H9 (cell line): Measurements from ENCODE around the gene ZFYVE27. TPM values are rescaled to one million over a fixed set of nuclear protein-coding genes. Genes with fewer than 3 reads are reported as not detected.

ENCODE experiments used
- DNase-seq: peaks from one replicate; pipeline ENCODE4 v3.0.0-alpha.2; 2017
- H2AFZ ChIP-seq: one replicate; pipeline ENCODE4 v1.6.1; 2013; ENCODE audit warnings: mild to moderate bottlenecking, low read length, control low read depth, moderate library complexity
- H2AK5ac ChIP-seq: 2 replicates; pipeline ENCODE4 v1.6.1; 2013; ENCODE audit warnings: low read length, control low read depth, mixed read lengths; ENCODE audit not compliant: insufficient read length
- H2BK120ac ChIP-seq: one replicate; pipeline ENCODE4 v1.6.1; 2013; ENCODE audit warnings: low read depth, mild to moderate bottlenecking, low read length, control low read depth, inconsistent platforms; ENCODE audit not compliant: poor library complexity, severe bottlenecking
- H2BK12ac ChIP-seq: 2 replicates; pipeline ENCODE4 v1.6.1; 2013; ENCODE audit warnings: low read length, control low read depth, mixed read lengths, low read depth; ENCODE audit not compliant: insufficient read length
- H2BK15ac ChIP-seq: 2 replicates; pipeline ENCODE4 v1.6.1; 2013; ENCODE audit warnings: low read depth, low read length, control low read depth
- H2BK20ac ChIP-seq: one replicate; pipeline ENCODE4 v1.6.1; 2013; ENCODE audit warnings: low read depth, mild to moderate bottlenecking, low read length, control low read depth, inconsistent platforms; ENCODE audit not compliant: poor library complexity, severe bottlenecking
- H2BK5ac ChIP-seq: 2 replicates; pipeline ENCODE4 v1.6.1; 2013; ENCODE audit warnings: low read length, control low read depth, mixed read lengths; ENCODE audit not compliant: insufficient read length
- H3K14ac ChIP-seq: 2 replicates; pipeline ENCODE4 v1.6.1; 2013; ENCODE audit warnings: low read length, control low read depth; ENCODE audit not compliant: insufficient read depth
- H3K18ac ChIP-seq: 2 replicates; pipeline ENCODE4 v1.6.1; 2013; ENCODE audit warnings: low read depth, mild to moderate bottlenecking, mixed read lengths, low read length, control low read depth; ENCODE audit not compliant: insufficient read length
- H3K23ac ChIP-seq: 2 replicates; pipeline ENCODE4 v1.6.1; 2013; ENCODE audit warnings: low read length, control low read depth, mixed read lengths, low read depth; ENCODE audit not compliant: insufficient read length
- H3K23me2 ChIP-seq: 2 replicates; pipeline ENCODE4 v1.6.1; 2013; ENCODE audit warnings: low read depth, mild to moderate bottlenecking, mixed read lengths, low read length, control low read depth; ENCODE audit not compliant: insufficient read length, poor library complexity, severe bottlenecking
- H3K27ac ChIP-seq: 2 replicates; pipeline ENCODE4 v1.5.1; 2013; ENCODE audit warnings: low read length, control low read depth, mixed read lengths, low read depth; ENCODE audit not compliant: insufficient read length
- H3K27me3 ChIP-seq: 2 replicates; pipeline ENCODE4 v1.6.1; 2013; ENCODE audit warnings: low read length, control low read depth, inconsistent platforms; ENCODE audit not compliant: insufficient read depth
- H3K4ac ChIP-seq: 2 replicates; pipeline ENCODE4 v1.6.1; 2013; ENCODE audit warnings: low read depth, mild to moderate bottlenecking, control low read depth, inconsistent platforms, low read length, moderate library complexity
- H3K4me1 ChIP-seq: 2 replicates; pipeline ENCODE4 v1.6.1; 2013; ENCODE audit warnings: low read length, control low read depth, inconsistent platforms; ENCODE audit not compliant: insufficient read depth
- H3K4me2 ChIP-seq: 2 replicates; pipeline ENCODE4 v1.6.1; 2013; ENCODE audit warnings: low read length, control low read depth, mixed read lengths; ENCODE audit not compliant: insufficient read length, insufficient read depth
- H3K56ac ChIP-seq: 2 replicates; pipeline ENCODE4 v1.6.1; 2013; ENCODE audit warnings: low read depth, mild to moderate bottlenecking, mixed read lengths, low read length, control low read depth; ENCODE audit not compliant: insufficient read length
- H3K79me1 ChIP-seq: 2 replicates; pipeline ENCODE4 v1.6.1; 2013; ENCODE audit warnings: low read depth, mild to moderate bottlenecking, moderate library complexity, low read length, control low read depth, inconsistent platforms; ENCODE audit not compliant: insufficient read depth, poor library complexity, severe bottlenecking
- H3K79me2 ChIP-seq: 2 replicates; pipeline ENCODE4 v1.6.1; 2013; ENCODE audit warnings: low read length, control low read depth, inconsistent platforms; ENCODE audit not compliant: insufficient read depth
- H3K9ac ChIP-seq: 2 replicates; pipeline ENCODE4 v1.6.1; 2013; ENCODE audit warnings: low read length, control low read depth, mixed read lengths; ENCODE audit not compliant: insufficient read length; ENCODE audit errors: extremely low read depth
- H3K9me3 ChIP-seq: one replicate; pipeline ENCODE4 v1.6.1; 2013; ENCODE audit warnings: low read depth, low read length, inconsistent platforms; ENCODE audit not compliant: control insufficient read depth
- H3T11ph ChIP-seq: one replicate; pipeline ENCODE4 v1.6.1; 2013; ENCODE audit warnings: mild to moderate bottlenecking, low read length, control low read depth, inconsistent platforms
- H4K20me1 ChIP-seq: one replicate; pipeline ENCODE4 v1.6.1; 2013; ENCODE audit not compliant: control insufficient read depth, insufficient read length, insufficient read depth
- H4K5ac ChIP-seq: 2 replicates; pipeline ENCODE4 v1.6.1; 2013; ENCODE audit warnings: low read depth, mild to moderate bottlenecking, mixed read lengths, low read length, control low read depth; ENCODE audit not compliant: insufficient read length
- H4K8ac ChIP-seq: replicated peaks from 2 replicates; pipeline ENCODE4 v1.6.1; 2013; ENCODE audit warnings: low read length, control low read depth, mixed read lengths, low read depth; ENCODE audit not compliant: insufficient read length
- H4K91ac ChIP-seq: 2 replicates; pipeline ENCODE4 v1.6.1; 2013; ENCODE audit warnings: low read depth, mild to moderate bottlenecking, moderate library complexity, mixed read lengths, low read length, control low read depth; ENCODE audit not compliant: insufficient read length
- H3K27ac Mint-ChIP-seq, 3 experiments: 2 replicates in 2 of 3; 3 replicates in 1 of 3; pipeline ENCODE4 v1.8.0; 2020 to 2021; ENCODE audit warnings: mixed read lengths in 3 of 3, mild to moderate bottlenecking in 1 of 3, moderate library complexity in 1 of 3
- H3K27me3 Mint-ChIP-seq: 2 replicates; pipeline ENCODE4 v1.8.0; 2021; ENCODE audit warnings: low read depth, mild to moderate bottlenecking, moderate library complexity, mixed read lengths
- H3K36me3 Mint-ChIP-seq, 3 experiments: 2 replicates in 2 of 3; 3 replicates in 1 of 3; pipeline ENCODE4 v1.8.0; 2020 to 2021; ENCODE audit warnings: low read depth in 3 of 3, mixed read lengths in 3 of 3; ENCODE audit not compliant: insufficient read depth in 1 of 3
- H3K4me1 Mint-ChIP-seq, 2 experiments: 2 replicates each; pipeline ENCODE4 v1.8.0; 2020; ENCODE audit warnings: mixed read lengths in 2 of 2
- H3K4me3 Mint-ChIP-seq, 2 experiments: 2 replicates in 1 of 2; 3 replicates in 1 of 2; pipeline ENCODE4 v1.8.0; 2020 to 2021; ENCODE audit warnings: mild to moderate bottlenecking in 2 of 2, mixed read lengths in 2 of 2, moderate library complexity in 1 of 2
- H3K9me3 Mint-ChIP-seq, 2 experiments: 2 replicates in 1 of 2; 3 replicates in 1 of 2; pipeline ENCODE4 v1.8.0; 2020; ENCODE audit warnings: mild to moderate bottlenecking in 2 of 2, mixed read lengths in 2 of 2, moderate library complexity in 1 of 2
- WGBS: extraction: QIAGEN DNeasy Blood & Tissue Kit; methylation state at CpG from one replicate; pipeline ENCODE4 v1.1.7; 2013; ENCODE audit warnings: missing lambda C conversion rate, low lambda C conversion rate, mixed read lengths; ENCODE audit not compliant: insufficient read length; ENCODE audit errors: extremely low coverage; 5-methylcytosine and 5-hydroxymethylcytosine counted together
- total RNA-seq: library from RNA; stranded (reverse); gene quantifications from 2 replicates; pipeline ENCODE4 v1.2.1, GENCODE V29; 2021
- TF ChIP-seq, protein P1 (sequence below): fragments of 200-600 bp; sonication (generic); conservative IDR thresholded peaks from 3 replicates; pipeline ENCODE4 v1.8.0; 2021; ENCODE audit warnings: antibody characterized with exemption, mild to moderate bottlenecking

Gene ZFYVE27
- total RNA-seq, 1 experiment from 2014 or later: 33.2 TPM

DNA sequence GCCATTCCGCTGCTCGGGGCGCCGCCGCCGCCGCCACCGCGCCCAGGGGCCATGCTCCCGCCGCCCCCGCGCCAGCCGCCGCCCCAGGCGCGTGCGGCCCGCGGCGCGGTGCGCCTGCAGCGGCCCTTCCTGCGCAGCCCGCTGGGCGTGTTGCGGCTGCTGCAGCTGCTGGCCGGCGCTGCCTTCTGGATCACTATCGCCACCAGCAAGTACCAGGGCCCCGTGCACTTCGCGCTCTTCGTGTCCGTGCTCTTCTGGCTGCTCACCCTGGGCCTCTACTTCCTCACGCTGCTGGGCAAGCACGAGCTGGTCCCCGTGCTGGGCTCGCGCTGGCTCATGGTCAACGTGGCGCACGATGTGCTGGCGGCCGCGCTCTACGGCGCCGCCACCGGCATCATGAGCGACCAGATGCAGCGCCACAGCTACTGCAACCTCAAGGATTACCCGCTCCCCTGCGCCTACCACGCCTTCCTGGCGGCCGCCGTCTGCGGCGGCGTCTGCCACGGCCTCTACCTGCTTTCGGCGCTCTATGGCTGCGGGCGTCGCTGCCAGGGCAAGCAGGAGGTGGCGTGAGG is 23.0 kb upstream of the ZFYVE27 start:
- Histone ChIP-seq H2BK120ac (no peak overlapping the region), H3K4me1 (peaks cover 5% of the 10 kb centered on the region; the same call in 1 of the 2 replicates), H3K23me2 (peaks cover 21% of the 10 kb centered on the region), H2BK12ac (peak overlapping the region; percentile 26), H2BK15ac (no peak overlapping the region), H3K14ac (peak overlapping the region; percentile 88), H2AFZ (no peak overlapping the region), H4K8ac (no peak overlapping the region), H3K9ac (peak overlapping the region; percentile 25), H4K5ac (no peak overlapping the region), H3T11ph (no peak overlapping the region), H3K4me2 (peak overlapping the region; percentile 81), H3K79me1 (no peaks in the 10 kb centered on the region), H3K27me3 (no peaks in the 10 kb centered on the region), H2BK5ac (no peak overlapping the region), H3K56ac (no peak overlapping the region), H3K79me2 (no peaks in the 10 kb centered on the region), H3K27ac (no peak overlapping the region), H2BK20ac (no peak overlapping the region), H4K20me1 (no peaks in the 10 kb centered on the region), H3K4ac (no peak overlapping the region), H3K18ac (peak overlapping the region; percentile 63), H2AK5ac (no peak overlapping the region), H4K91ac (no peak overlapping the region), H3K23ac (no peak overlapping the region), H3K9me3 (no peaks in the 10 kb centered on the region)
- TF ChIP-seq, protein P1, sequence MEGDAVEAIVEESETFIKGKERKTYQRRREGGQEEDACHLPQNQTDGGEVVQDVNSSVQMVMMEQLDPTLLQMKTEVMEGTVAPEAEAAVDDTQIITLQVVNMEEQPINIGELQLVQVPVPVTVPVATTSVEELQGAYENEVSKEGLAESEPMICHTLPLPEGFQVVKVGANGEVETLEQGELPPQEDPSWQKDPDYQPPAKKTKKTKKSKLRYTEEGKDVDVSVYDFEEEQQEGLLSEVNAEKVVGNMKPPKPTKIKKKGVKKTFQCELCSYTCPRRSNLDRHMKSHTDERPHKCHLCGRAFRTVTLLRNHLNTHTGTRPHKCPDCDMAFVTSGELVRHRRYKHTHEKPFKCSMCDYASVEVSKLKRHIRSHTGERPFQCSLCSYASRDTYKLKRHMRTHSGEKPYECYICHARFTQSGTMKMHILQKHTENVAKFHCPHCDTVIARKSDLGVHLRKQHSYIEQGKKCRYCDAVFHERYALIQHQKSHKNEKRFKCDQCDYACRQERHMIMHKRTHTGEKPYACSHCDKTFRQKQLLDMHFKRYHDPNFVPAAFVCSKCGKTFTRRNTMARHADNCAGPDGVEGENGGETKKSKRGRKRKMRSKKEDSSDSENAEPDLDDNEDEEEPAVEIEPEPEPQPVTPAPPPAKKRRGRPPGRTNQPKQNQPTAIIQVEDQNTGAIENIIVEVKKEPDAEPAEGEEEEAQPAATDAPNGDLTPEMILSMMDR: peak; percentile 32; the same call in 1 of the 3 replicates
- WGBS: no CpG with 5 or more reads among the region's 69 CpGs
- Mint-ChIP-seq H3K36me3 (peaks cover 17 to 30% (median 19%) of the 10 kb centered on the region in 3 experiments), H3K9me3 (no peaks in the 10 kb centered on the region; a peak in 1 of 5 replicates), H3K27me3 (peaks cover 7% of the 10 kb centered on the region), H3K4me1 (peaks cover 46 to 51% of the 10 kb centered on the region in 2 experiments), H3K27ac (peak overlapping the region; percentile 97 to 99 (median 99)), H3K4me3 (peak overlapping the region; percentile 98 to 99)
- peak; percentile 77 for DNase-seq
